Ovary (tissue), 10 donors: ENCODE results near the gene ANO8. TPM values are rescaled to one million over a fixed set of nuclear protein-coding genes. Genes with fewer than 3 reads are reported as not detected.
A peak's percentile ranks its signal among the peaks of the same experiment; 100 is the strongest.

Experiments used
- DNase-seq, 5 donors: peaks; one replicate each; pipeline ENCODE4 v3.0.0-alpha.2; 2019 to 2020
- H3K27ac ChIP-seq, 2 donors: fragments of 200-600 bp; one replicate each; pipeline versions ENCODE4 v1.5.1 to v1.8.0; 2019 to 2022
- H3K27me3 ChIP-seq: fragments of 200-600 bp; one replicate; pipeline ENCODE4 v1.8.0; 2022
- H3K36me3 ChIP-seq: fragments of 200-600 bp; sonication (generic); one replicate; pipeline ENCODE4 v1.5.1; 2019
- H3K4me1 ChIP-seq: one replicate; pipeline ENCODE4 v1.8.1; 2013; ENCODE audit warnings: mild to moderate bottlenecking, moderate library complexity; ENCODE audit not compliant: insufficient read depth
- H3K4me3 ChIP-seq: fragments of 200-600 bp; sonication (generic); one replicate; pipeline ENCODE4 v1.5.1; 2017
- H3K9me3 ChIP-seq, 2 donors: fragments of 200-600 bp in 1 of 2; sonication (generic) in 1 of 2; one replicate each; pipeline versions ENCODE4 v1.5.1 to v1.8.1; 2013 to 2019; ENCODE audit warnings: mild to moderate bottlenecking in 1 of 2, moderate library complexity in 1 of 2
- EP300 ChIP-seq: sonication (generic); formaldehyde crosslinking; IDR thresholded peaks from one replicate; pipeline ENCODE4 v1.6.1; 2017; ENCODE audit warnings: antibody characterized with exemption
- POLR2A ChIP-seq: fragments of 450-650 bp; IDR thresholded peaks from one replicate; pipeline ENCODE4 v1.6.1; 2017; ENCODE audit warnings: antibody characterized with exemption, mild to moderate bottlenecking, moderate library complexity
- WGBS, 3 donors: extraction: QIAGEN DNeasy Blood & Tissue Kit in 1 of 3; methylation state at CpG; one replicate each; pipeline versions ENCODE4 v1.1.5 to v1.1.7; 2013 to 2017; 5-methylcytosine and 5-hydroxymethylcytosine counted together
- intact Hi-C, 4 donors: fragments of 100-400 bp; cut with DNase I; formaldehyde crosslinking; loops; one replicate each; pipeline versions ENCODE4 v1.11.0 to v1.15.1; 2022 to 2023
- long read RNA-seq, 3 donors: library from polyadenylated mRNA in 2 of 3; unstranded in 2 of 3; transcript quantifications; one replicate each; pipeline ENCODE4 v2.0.0 and lab custom pipeline, GENCODE V29; 2021 to 2026
- polyA plus RNA-seq, 2 donors: library from polyadenylated mRNA; stranded (reverse); fragments of 200-250 nt in 1 of 2; fragments of 350-450 nt in 1 of 2; fragmentation: Illumina TruSeq in 1 of 2; extraction: RNeasy Lipid Tissue Mini Kit (QIAGEN cat#74804) in 1 of 2; gene quantifications; one replicate each; pipeline ENCODE4 v1.2.3, GENCODE V29; 2013 to 2014
- total RNA-seq, 7 donors: library from RNA; depleted of rRNA in 2 of 7; stranded (reverse); fragments of >200 nt in 2 of 7; fragmentation: NEBNext Ultra II Directional in 3 of 7; extraction: Animal tissue kit (Norgen Biotek cat#: 25700) in 3 of 7; gene quantifications; one replicate each; pipeline versions ENCODE4 v1.1.0 to v1.2.4, GENCODE V29; 2016 to 2023
- TF ChIP-seq, protein P1 (sequence below), 3 donors: fragments of 450-650 bp in 2 of 3; fragments of 200-600 bp in 1 of 3; IDR thresholded peaks; one replicate each; pipeline versions ENCODE4 v1.5.1 to v1.8.0; 2016 to 2022; ENCODE audit warnings: antibody characterized with exemption in 3 of 3, mild to moderate bottlenecking in 1 of 3
- donor health status: DM: no; HTN: no; CAD: no; lungs with moderate emphysema.
- donor health status: DM: no; HTN: no; CAD: no.
- donor health status: Bipolar disorder and iron deficiency.
- donor health status: DM: yes; HTN: yes; CAD: no.
- donor health status: DM: no; HTN: no; CAD: no.
- donor health status: DM: yes; HTN: yes; CAD: no.

ANO8 gene, protein sequence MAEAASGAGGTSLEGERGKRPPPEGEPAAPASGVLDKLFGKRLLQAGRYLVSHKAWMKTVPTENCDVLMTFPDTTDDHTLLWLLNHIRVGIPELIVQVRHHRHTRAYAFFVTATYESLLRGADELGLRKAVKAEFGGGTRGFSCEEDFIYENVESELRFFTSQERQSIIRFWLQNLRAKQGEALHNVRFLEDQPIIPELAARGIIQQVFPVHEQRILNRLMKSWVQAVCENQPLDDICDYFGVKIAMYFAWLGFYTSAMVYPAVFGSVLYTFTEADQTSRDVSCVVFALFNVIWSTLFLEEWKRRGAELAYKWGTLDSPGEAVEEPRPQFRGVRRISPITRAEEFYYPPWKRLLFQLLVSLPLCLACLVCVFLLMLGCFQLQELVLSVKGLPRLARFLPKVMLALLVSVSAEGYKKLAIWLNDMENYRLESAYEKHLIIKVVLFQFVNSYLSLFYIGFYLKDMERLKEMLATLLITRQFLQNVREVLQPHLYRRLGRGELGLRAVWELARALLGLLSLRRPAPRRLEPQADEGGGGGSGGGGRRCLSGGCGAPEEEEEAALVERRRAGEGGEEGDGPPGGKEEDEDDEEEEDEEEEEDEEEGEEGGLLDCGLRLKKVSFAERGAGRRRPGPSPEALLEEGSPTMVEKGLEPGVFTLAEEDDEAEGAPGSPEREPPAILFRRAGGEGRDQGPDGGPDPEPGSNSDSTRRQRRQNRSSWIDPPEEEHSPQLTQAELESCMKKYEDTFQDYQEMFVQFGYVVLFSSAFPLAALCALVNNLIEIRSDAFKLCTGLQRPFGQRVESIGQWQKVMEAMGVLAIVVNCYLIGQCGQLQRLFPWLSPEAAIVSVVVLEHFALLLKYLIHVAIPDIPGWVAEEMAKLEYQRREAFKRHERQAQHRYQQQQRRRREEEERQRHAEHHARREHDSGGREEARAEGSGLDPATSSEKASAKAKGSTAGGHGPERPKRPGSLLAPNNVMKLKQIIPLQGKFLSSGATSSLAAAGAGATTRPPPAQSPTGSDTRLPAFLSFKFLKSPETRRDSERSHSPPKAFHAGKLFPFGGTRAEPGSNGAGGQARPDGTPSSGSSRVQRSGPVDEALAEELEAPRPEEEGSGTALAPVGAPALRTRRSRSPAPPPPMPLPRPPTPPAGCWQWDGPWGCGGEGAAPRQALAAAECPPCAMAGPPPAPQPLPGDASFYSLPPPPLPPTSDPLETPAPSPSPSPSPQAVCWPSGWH
- total RNA-seq (1 to 10 TPM; 2.0 to 8.9 (median 4.0) TPM), polyA plus RNA-seq (1 to 10 TPM; 2.1 to 3.7 TPM)
- long read RNA-seq, donor 1 = 0 reads
- long read RNA-seq, donor 2 = 0 reads
- long read RNA-seq, donor 3, partial matches to known transcripts = 0 of 2 reads
- long read RNA-seq, donor 3, other reads (novel, unspliced or antisense) = 2 of 2 reads

DNA sequence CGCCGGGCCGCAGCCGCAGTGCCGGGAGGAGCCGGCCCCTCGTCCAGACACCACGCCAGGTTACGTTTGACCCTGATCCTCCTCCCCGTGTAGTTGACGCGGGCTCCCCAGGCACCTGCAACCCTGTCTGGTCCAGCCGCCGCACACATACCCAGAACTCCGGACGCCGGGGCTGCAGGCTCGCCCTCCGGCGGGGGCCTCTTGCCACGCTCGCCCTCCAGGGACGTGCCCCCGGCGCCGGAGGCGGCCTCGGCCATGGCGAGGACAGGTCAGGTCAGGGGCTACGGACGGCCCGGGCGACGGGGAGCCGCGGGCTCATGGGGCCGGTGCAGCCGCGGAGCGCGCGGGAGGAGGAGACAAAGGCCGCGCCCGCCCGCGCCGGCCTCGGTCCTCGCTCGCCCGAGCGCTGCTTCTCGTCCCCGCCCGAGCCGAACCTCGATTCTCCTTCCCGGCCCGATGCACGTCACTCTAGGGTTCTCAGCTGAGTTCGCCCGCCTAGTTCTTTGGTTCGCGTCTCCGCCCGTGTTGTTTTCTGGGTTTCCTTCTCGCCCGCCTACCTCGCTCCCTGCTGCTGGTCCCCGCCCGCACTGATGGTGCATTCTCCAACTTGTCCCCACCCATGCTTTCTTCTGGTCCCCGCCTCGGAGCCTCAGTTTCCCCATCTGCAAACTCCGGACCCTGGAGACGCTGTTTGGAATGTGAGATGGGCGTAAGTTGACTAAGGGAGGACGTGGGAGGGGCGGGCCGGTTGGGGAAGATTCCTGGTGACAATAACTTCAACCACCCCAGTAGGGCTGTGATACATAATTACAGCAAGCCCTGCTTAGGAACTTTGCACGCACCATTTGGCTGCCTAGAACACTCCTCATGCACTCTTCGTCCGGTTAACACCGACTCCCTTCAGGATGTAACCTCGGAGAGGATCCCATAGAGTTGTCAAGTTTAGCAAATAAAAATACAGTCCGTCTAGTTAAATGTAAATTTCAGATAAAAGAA is at the start of gene ANO8:
ANO8 (minus strand) TSS at position 442 of the 996 bp plus-strand sequence; CDS start at position 257, 185 bp downstream.
- Histone ChIP-seq H3K27me3 (no peaks in the 10 kb centered on the region), H3K9me3 (no peaks in the 10 kb centered on the region), H3K27ac (no peak within 1 kb of the TSS), H3K4me3 (peak within 1 kb of the TSS; percentile 63), H3K4me1 (peaks cover 8% of the 10 kb centered on the region), H3K36me3 (no peaks in the 10 kb centered on the region)
- intact Hi-C loops = no loop called here
- 1 to 2% (median 1%) methylated on average over 56 to 86 of the region's 86 CpGs for WGBS, 3 donors
- no peak for TF ChIP-seq EP300
- no peak for TF ChIP-seq POLR2A
- TF ChIP-seq, protein P1, sequence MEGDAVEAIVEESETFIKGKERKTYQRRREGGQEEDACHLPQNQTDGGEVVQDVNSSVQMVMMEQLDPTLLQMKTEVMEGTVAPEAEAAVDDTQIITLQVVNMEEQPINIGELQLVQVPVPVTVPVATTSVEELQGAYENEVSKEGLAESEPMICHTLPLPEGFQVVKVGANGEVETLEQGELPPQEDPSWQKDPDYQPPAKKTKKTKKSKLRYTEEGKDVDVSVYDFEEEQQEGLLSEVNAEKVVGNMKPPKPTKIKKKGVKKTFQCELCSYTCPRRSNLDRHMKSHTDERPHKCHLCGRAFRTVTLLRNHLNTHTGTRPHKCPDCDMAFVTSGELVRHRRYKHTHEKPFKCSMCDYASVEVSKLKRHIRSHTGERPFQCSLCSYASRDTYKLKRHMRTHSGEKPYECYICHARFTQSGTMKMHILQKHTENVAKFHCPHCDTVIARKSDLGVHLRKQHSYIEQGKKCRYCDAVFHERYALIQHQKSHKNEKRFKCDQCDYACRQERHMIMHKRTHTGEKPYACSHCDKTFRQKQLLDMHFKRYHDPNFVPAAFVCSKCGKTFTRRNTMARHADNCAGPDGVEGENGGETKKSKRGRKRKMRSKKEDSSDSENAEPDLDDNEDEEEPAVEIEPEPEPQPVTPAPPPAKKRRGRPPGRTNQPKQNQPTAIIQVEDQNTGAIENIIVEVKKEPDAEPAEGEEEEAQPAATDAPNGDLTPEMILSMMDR (IDR thresholded peaks at IDR 0.05) = peak in 1 of 3 donors; percentile 15
- peak; percentile 91 to 95 (median 93) for DNase-seq

DNA sequence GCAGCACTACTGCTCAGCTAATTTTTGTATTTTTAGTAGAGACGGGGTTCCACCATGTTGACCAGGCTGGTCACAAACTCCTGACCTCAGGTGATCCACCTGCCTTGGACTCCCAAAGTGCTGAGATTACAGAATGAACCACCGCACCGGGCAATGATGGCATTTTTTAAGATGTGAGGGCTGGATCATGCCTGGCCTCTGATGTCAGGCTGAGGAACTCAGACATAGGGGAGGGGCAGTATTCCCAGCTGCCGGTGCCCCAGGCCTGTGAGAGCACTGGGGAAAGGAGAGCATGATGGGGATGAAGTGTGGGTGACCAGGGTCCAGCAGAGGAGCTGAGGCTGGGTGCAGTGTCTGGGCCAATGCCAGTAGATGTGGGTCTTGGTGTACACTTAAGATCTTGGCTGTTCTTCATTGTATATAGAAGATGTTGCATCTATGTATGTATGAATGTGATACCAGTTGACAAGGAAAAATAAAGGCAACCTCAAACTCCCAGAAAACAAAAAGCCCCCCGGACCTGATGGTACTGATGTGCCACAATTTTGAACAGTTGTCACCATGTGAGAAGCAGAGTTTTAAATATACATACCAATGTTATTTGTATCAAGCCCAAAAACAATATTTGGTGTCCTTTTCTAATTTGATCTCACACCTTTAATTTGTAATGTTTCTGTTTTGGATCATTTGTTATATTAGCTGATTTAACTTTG is 45.9 kb upstream of the ANO8 start:
- Histone ChIP-seq H3K4me3 (no peak overlapping the region), H3K27me3 (no peaks in the 10 kb centered on the region), H3K27ac (no peak overlapping the region), H3K4me1 (peaks cover 1% of the 10 kb centered on the region), H3K9me3 (no peaks in the 10 kb centered on the region), H3K36me3 (no peaks in the 10 kb centered on the region)
- DNase-seq = no peak
- TF ChIP-seq EP300 (no peak), POLR2A (no peak)
- TF ChIP-seq, protein P1 (IDR thresholded peaks at IDR 0.05) = no peak
- intact Hi-C loops = no loop called here
- WGBS, 3 donors = 94 to 99% (median 99%) methylated on average over 5 of the region's 5 CpGs

DNA sequence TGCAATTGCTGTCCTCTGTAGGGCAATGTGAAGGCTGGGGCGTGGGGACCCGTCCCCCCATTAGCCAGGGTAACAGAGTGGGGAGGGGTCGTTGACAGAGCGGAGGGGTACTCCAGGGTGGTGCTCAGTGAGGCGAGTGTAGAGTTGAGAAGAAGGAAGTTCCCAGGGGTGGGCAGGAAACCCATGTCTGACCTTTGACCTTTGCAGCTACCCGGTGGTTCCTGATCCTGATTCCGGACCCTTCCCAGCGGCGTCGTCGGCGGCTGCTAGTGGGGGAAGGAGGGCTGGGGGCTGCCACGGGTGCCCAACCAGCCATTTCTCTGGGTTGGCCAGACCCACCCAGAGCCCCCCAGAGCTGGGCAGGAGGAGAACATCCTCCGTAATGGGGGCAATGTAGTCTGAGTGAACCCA is 44.6 kb upstream of the ANO8 start:
- H3K36me3 ChIP-seq = no peaks in the 10 kb centered on the region
- TF ChIP-seq POLR2A = no peak
- TF ChIP-seq EP300 = no peak
- TF ChIP-seq, protein P1 (IDR thresholded peaks at IDR 0.05) = no peak
- no peak for DNase-seq
- 40 to 50% (median 46%) methylated on average over 14 of the region's 14 CpGs for WGBS, 3 donors
- no peak overlapping the region for H3K4me3 ChIP-seq
- H3K27ac ChIP-seq = no peak overlapping the region
- peaks cover 1% of the 10 kb centered on the region for H3K4me1 ChIP-seq
- H3K9me3 ChIP-seq = no peaks in the 10 kb centered on the region
- no peaks in the 10 kb centered on the region for H3K27me3 ChIP-seq
- intact Hi-C loops = no loop called here
